ENCODE results near the gene SLTM.
"Not testable (repeated sequence)": the region's sequence is repeated elsewhere in the genome, so short reads cannot be mapped to it uniquely, and the experiment has no call there.

The SLTM gene

DNA sequence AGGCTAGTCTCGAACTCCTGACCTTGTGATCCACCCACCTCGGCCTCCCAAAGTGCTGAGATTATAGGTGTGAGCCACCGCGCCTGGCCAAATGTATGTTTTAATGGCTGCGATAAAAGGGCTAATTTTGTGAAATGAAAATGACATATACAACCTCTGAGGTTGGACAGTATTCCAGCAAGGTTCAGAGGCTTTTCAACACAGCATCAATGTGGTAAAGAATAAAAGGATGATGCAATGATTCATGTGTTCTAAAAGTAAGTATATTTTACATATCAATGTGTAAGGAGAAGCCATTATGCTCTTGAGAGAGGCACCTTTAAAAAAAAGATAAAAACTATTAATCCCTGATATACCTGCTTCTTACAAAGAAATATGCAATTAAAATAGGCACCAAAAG lies 6.7 kb downstream of the SLTM start:
- DNase-seq, result no peak

GRCh38 chr15:58924327-58924726 lies 9.2 kb downstream of the SLTM start:
- DNase-seq, result no peak

- no peak for DNase-seq
Measured at GRCh38 chr15:58923696-58924300, 9.7 kb downstream of the SLTM start.

DNA sequence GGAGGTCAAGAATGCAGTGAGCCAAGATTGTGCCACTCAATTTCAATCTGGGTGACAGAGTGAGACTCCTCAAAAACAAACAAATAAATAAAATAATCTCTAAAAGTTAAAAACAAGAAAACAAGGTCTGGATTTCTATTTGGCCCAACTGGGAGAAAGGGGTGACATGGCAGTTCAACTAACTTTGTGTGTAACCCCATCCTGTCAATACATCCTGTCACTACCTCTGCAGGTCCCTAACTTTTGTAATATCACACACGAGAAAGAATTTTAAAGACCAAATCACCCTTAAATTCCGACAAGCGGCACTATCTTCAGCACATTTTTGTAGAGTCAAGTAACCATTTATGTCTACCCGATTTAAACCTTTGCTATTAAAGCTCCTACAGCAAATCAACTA lies 10.2 kb downstream of the SLTM start:
- DNase-seq, result no peak

- DNase-seq, result no peak
Measured at GRCh38 chr15:58921267-58921790, 12.2 kb downstream of the SLTM start.

- DNase-seq, result not testable (repeated sequence)
Measured at GRCh38 chr15:58920447-58920846, 13.0 kb downstream of the SLTM start.

GRCh38 chr15:58919232-58919631 lies 14.2 kb downstream of the SLTM start:
- no peak for DNase-seq

DNA sequence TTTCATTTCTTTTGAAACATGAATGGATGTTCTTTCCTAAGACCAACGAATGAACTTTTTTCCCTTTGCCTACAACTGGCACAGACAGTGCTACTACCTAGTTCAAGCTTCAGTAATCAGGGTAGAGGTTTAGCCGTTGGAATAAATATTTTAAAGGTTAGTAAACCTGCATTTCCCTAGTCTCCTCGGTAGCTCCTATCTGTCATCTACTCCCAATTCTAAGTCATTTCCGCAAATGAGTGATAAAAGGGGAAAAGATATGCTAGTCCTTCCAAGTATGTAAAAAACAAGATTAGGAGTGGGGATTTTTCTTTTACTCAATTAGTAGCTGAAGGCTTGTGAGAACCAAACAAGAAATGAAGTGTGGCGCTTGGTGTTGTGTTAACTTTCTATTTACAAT lies 15.2 kb downstream of the SLTM start:
- no peak for DNase-seq

- DNase-seq, result not testable (repeated sequence)
Measured at GRCh38 chr15:58917613-58918129, 15.8 kb downstream of the SLTM start.

- DNase-seq, result no peak
Measured at GRCh38 chr15:58916962-58917361, 16.5 kb downstream of the SLTM start.

DNA sequence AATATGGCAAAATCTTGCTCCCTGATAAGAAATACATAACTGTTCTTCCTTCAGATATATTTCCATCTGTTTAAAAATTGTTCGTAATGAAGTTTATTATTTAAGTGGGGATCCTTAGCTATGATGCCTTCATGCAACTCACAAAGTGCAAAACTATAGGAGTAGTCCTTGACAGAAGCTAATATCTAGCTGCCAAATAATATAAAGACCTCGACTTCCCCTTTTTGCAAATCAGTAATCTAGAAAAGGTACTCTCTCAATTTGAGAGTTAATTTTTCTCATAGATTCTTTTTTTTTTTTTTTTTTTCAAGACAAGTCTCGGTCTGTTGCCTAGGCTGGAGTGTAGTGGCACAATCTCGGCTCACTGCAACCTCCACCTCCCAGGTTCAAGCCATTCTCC lies 23.0 kb downstream of the SLTM start:
- no peak for DNase-seq

DNA sequence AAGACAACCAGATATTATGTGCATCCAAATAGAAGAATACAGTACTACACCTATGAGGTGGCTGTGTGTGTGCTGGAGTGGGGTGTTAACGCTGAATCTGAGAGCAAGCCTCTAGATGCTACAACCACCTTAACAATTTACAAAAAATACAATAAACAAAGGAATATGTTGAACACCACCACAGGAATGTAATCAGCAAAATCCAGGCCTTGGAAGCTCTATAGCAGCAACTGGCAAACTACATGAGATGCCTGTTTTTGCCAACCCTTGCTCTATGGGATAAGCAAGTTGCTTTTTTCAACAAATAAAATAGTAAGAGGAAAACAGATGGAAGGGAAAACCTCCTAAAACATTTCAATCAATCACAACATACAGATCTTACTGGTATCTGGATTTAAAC lies 23.9 kb downstream of the SLTM start:
- DNase-seq, result no peak

DNA sequence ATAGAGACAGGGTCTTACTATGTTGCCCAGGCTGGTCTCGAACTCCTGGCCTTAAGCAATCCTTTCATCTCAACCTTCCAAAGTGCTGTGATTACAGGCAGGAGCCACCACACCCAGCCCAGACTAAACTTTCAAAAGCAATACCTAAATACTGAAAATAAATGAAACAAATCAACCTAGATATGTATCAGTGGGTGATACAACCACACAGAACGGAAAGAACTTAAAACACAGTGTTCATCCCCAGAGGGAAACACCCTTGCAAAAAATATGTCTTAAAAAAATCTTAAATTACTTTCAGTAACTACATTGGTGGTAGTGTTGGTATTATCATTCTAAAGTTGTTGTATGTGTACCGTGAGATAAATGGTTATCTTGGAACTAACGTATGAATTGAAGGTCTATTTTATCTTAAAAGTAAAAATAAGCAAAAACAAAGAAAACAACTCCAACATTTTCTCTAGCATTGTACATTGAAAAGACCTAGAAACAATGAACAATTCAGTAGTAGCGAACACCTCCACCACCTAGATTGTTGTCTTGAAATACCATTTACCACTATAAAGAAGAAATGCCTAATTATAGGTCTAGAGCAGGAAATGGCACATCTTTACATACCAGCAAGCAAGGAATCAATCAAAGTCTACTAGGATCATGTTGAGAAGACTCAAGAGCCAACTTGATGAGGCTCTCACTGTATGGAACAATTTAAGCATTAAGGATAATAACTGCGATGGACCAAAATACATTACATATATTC lies 24.7 kb downstream of the SLTM start:
- DNase-seq, result no peak

DNA sequence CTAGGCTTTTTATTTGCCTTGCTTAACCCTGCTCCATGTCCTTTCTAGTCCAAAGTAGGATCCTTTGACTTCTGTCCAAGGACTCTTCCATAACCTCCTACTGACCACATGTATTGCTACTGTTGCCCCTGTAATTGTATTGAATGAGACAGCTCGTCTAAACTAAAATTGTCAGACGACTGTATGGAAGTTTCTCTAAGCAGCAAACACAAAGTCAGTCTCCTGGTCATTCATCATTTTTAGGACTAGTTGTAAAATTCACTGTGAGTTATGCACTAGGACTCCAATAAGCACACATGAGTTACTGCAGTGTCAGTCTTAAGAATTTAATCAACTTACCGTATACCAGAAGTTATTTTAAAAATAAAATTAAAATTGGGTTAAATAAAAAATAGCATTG lies 32.8 kb downstream of the SLTM start:
- no peak for DNase-seq

GRCh38 chr15:58898150-58898680 lies 35.3 kb downstream of the SLTM start:
- no peak for DNase-seq

DNA sequence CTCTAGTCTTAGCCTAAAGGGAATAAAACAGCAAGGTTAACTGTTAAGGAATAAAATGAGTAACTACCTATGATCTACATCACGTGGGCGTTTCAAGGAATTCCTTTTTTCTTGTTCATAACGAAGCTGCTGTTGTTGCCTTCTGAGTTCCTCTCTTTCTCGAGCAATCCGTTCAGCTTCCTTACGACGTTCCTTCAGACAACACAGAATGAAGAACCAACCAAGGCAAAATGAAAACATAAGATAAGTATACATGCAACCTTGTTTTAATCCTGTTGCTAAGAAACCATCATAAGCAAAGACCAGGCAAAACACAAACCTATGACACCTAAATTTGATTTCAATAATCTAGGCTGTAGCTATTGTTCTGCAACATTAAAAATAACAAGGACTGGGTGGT lies 44.1 kb downstream of the SLTM start:
- DNase-seq, result no peak

- no peak for DNase-seq
Measured at GRCh38 chr15:58886921-58887320, 46.6 kb downstream of the SLTM start.

- DNase-seq, result not testable (repeated sequence)
Measured at GRCh38 chr15:58883926-58884325, 49.6 kb downstream of the SLTM start.

DNA sequence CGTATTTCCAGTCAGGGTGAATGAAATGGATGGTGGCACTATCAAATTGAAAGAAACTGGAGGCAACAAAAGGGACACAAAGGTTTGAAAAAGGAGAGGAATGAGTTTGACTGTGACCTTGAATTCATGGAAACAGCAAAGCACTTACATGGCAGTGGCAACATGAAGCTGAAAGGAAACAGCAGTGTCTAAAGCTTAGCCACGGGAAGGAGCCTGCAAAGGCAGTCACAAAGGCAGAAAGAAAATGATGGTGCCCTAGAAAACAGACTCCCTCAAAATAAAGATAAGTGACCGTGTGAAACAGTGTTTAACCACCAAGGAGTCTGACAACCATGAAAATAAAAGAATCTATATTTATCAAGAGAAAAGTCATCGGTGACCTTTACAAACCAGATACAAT lies 51.2 kb downstream of the SLTM start:
- no peak for DNase-seq

DNA sequence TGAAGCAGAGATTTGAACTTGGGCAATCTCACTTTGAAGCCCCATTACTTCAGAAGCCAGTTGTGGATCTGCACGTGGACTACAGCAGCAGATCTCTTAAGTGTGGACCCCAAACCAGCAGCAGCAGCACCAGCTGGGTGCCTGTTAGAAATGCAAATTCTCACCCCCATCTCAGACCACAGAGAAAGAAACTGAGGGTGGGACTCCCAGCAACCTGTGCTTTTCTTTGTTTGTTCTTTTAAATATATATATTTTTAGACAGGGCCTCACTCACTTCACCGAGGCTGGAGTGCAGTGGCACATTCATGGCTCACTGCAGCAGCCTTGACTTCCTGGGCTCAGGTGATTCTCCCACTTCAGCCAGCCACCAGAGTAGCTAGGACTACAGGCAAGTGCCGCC lies 53.2 kb downstream of the SLTM start:
- no peak for DNase-seq

- DNase-seq, result no peak
Measured at GRCh38 chr15:58877999-58878825, 55.3 kb downstream of the SLTM start.

DNA sequence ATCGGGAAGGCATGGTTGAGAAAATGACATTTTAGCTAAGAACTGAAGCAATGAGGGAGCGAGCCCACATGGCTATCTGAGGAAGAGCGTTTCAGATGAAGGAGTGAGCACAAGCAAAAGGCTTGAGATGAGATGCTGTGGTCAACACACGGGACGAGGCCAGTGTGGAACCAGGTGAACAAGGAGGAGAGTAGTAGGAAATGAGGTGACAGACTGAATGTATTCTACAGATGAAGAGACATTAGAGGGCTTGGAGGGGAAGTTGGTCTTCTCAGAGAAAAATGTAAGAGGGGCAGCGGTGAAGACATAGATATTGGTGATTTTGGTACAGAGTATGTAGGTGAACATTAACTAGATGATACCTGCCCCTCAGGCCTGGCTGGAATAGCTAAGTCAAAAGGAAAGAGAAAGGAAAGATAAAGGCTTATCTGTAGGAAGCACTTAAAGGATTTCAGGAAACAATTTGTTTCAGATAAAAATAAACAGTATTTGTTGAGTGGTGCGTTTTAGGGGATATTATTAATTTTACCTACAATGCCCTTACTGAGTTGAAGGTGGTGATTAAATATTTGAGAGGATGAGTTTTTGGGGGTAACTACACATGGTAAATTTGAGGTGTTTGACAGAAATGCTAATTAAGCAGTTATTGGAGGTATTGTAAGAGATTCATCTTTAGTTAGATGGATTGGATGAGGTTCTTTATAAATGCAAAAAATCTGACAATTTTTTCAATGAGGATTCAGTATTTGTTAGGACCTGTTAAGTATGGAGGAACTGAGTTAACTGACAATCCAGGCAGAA lies 57.0 kb downstream of the SLTM start:
- no peak for DNase-seq

All from NCI-H1105 (cell line).